HEK293T (cell line): Measurements from ENCODE around the gene KLHL36.
"Not testable (repeated sequence)": the region's sequence is repeated elsewhere in the genome, so short reads cannot be mapped to it uniquely, and the experiment has no call there.

Source experiments
- CTCF ChIA-PET: fragments of 350-600 bp; formaldehyde crosslinking; extraction: SDS; loops from one replicate; lab custom pipeline; 2021; ENCODE audit warnings: antibody characterized with exemption, inconsistent platforms; lab: Yijun Ruan, JAX
- POLR2A ChIA-PET: fragments of 350-600 bp; formaldehyde crosslinking; extraction: SDS; loops from one replicate; lab custom pipeline; 2020; ENCODE audit warnings: antibody characterized with exemption, inconsistent platforms; lab: Yijun Ruan, JAX
- DNase-seq: peaks from one replicate; pipeline ENCODE4 v3.0.0; 2012; ENCODE audit warnings: mixed read lengths; ENCODE audit errors: extremely low spot score
- ARNT ChIP-seq: fragments of 450-650 bp; IDR thresholded peaks from 2 replicates; pipeline ENCODE4 v1.6.1; 2017; ENCODE audit warnings: mild to moderate bottlenecking
- BHLHE40 ChIP-seq: fragments of 450-650 bp; IDR thresholded peaks from 2 replicates; pipeline ENCODE4 v1.6.1; 2016; ENCODE audit warnings: mild to moderate bottlenecking, moderate library complexity, borderline replicate concordance
- CTBP1 ChIP-seq: fragments of 450-650 bp; IDR thresholded peaks from 2 replicates; pipeline ENCODE4 v1.6.1; 2016; ENCODE audit warnings: borderline replicate concordance
- ELF4 ChIP-seq: fragments of 450-650 bp; IDR thresholded peaks from 2 replicates; pipeline ENCODE4 v1.6.1; 2017; ENCODE audit warnings: antibody characterized with exemption
- FOXA1 ChIP-seq: fragments of 450-650 bp; IDR thresholded peaks from 2 replicates; pipeline ENCODE4 v1.6.1; 2016; ENCODE audit warnings: mild to moderate bottlenecking
- FOXK2 ChIP-seq: fragments of 450-650 bp; IDR thresholded peaks from 2 replicates; pipeline ENCODE4 v1.6.1; 2016; ENCODE audit warnings: mild to moderate bottlenecking
- FOXM1 ChIP-seq: fragments of 450-650 bp; IDR thresholded peaks from 2 replicates; pipeline ENCODE4 v1.6.1; 2017; ENCODE audit warnings: mild to moderate bottlenecking, borderline replicate concordance
- HDGF ChIP-seq: fragments of 450-650 bp; IDR thresholded peaks from 2 replicates; pipeline ENCODE4 v1.6.1; 2017; ENCODE audit warnings: antibody characterized with exemption, borderline replicate concordance
- L3MBTL2 ChIP-seq: fragments of 450-650 bp; conservative IDR thresholded peaks from 2 replicates; pipeline ENCODE4 v1.6.1; 2016; ENCODE audit warnings: mild to moderate bottlenecking
- LEF1 ChIP-seq: fragments of 450-650 bp; IDR thresholded peaks from 2 replicates; pipeline ENCODE4 v1.6.1; 2017; ENCODE audit warnings: mild to moderate bottlenecking, borderline replicate concordance
- NFRKB ChIP-seq: fragments of 450-650 bp; IDR thresholded peaks from 2 replicates; pipeline ENCODE4 v1.6.1; 2016; ENCODE audit warnings: mild to moderate bottlenecking, moderate library complexity
- PKNOX1 ChIP-seq: fragments of 450-650 bp; IDR thresholded peaks from 2 replicates; pipeline ENCODE4 v1.6.1; 2016
- SP1 ChIP-seq: fragments of 450-650 bp; IDR thresholded peaks from 2 replicates; pipeline ENCODE4 v1.6.1; 2017
- SUZ12 ChIP-seq: fragments of 450-650 bp; IDR thresholded peaks from 2 replicates; pipeline ENCODE4 v1.6.1; 2016; ENCODE audit warnings: mild to moderate bottlenecking
- TARDBP ChIP-seq: fragments of 450-650 bp; IDR thresholded peaks from 2 replicates; pipeline ENCODE4 v1.6.1; 2016
- ZNF384 ChIP-seq: fragments of 450-650 bp; IDR thresholded peaks from 2 replicates; pipeline ENCODE4 v1.6.1; 2016

The KLHL36 gene

GRCh38 chr16:84630446-84631152, 17.7 kb upstream of the KLHL36 start:
- TF ChIP-seq LEF1, result no peak
- no peak for TF ChIP-seq L3MBTL2
- no peak for TF ChIP-seq SP1
- TF ChIP-seq HDGF, result no peak
- TF ChIP-seq ARNT, result no peak
- TF ChIP-seq SUZ12, result no peak
- no peak for TF ChIP-seq BHLHE40
- no peak for TF ChIP-seq ELF4
- TF ChIP-seq FOXA1, result no peak
- no peak for TF ChIP-seq FOXK2
- ChIA-PET CTCF (interaction anchor here (1.9 kb wide), 1 partner anchor 95 kb away, joined by 6 read pairs; no protein-coding TSS in a partner anchor), POLR2A (no interaction called here)
- no peak for DNase-seq

- no peak for TF ChIP-seq ZNF384
- TF ChIP-seq TARDBP, result no peak
- no peak for TF ChIP-seq LEF1
- no peak for TF ChIP-seq L3MBTL2
- TF ChIP-seq ELF4, result no peak
- TF ChIP-seq HDGF, result no peak
- TF ChIP-seq FOXM1, result no peak
- no peak for TF ChIP-seq BHLHE40
- POLR2A ChIA-PET, result no interaction called here
- no peak for DNase-seq
- CTCF ChIA-PET, result no interaction called here
Observed at GRCh38 chr16:84631153-84631466, 17.2 kb upstream of the KLHL36 start.

- CTCF ChIA-PET, result no interaction called here
- POLR2A ChIA-PET, result no interaction called here
- no peak for DNase-seq
- TF ChIP-seq LEF1 (no peak), SP1 (no peak), FOXM1 (no peak), HDGF (no peak), L3MBTL2 (no peak), ARNT (no peak), SUZ12 (no peak), ZNF384 (no peak), TARDBP (no peak)
Observed at GRCh38 chr16:84631886-84632285, 16.4 kb upstream of the KLHL36 start.

GRCh38 chr16:84632862-84633261, 15.4 kb upstream of the KLHL36 start:
- DNase-seq, CTCF ChIA-PET, POLR2A ChIA-PET: not testable (repeated sequence)

DNA sequence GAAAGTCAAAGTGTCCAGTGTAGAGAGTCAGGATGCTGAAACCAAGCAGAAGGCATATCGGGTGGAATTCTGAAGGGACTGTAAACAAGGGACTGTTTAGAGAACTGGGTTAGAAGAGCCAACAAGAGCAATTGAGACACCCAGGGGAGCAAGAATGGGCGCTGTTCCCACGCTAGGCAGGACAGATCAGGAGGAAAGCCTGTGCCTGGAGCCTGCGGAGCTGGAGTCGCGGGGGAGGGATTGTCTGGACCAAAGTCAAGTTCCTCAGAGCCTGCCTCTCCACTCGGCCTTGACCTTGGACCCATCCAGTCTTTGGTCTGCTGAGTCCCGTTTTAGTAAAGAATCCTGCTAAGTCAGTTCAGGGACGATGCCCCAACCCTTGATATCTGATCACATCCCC, 14.7 kb upstream of the KLHL36 start:
- no peak for TF ChIP-seq FOXM1
- TF ChIP-seq SP1, result no peak
- no peak for TF ChIP-seq NFRKB
- TF ChIP-seq BHLHE40, result no peak
- TF ChIP-seq ZNF384, result no peak
- TF ChIP-seq LEF1, result no peak
- no peak for TF ChIP-seq L3MBTL2
- TF ChIP-seq TARDBP, result no peak
- no peak for TF ChIP-seq ELF4
- TF ChIP-seq PKNOX1, result no peak
- TF ChIP-seq ARNT, result no peak
- no peak for TF ChIP-seq HDGF
- no peak for TF ChIP-seq SUZ12
- no peak for TF ChIP-seq FOXA1
- no peak for TF ChIP-seq FOXK2
- TF ChIP-seq CTBP1, result no peak
- CTCF ChIA-PET, result no interaction called here
- no peak for DNase-seq
- POLR2A ChIA-PET, result no interaction called here

DNA sequence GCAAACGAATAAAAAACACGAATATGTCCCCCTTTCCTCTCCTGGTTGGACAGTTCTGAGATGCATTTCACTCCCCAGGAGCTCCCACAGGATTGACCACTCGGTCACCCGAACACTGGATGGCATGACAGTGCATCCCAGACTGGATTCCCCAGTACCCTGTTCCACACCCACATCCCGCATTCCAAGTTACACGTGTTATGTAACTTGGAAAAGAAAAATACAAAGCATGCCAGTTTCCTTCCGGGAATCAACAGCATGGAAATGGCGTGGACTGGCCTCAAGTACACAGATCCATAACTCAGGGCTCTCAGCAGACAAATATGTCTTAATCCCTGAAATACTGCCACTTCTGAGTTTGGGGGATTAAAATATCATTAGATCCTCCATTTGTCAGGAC, 12.6 kb upstream of the KLHL36 start:
- POLR2A ChIA-PET, result no interaction called here
- no peak for TF ChIP-seq PKNOX1
- no peak for TF ChIP-seq L3MBTL2
- no peak for TF ChIP-seq FOXM1
- TF ChIP-seq NFRKB, result no peak
- no peak for TF ChIP-seq HDGF
- TF ChIP-seq SP1, result no peak
- no peak for TF ChIP-seq ARNT
- no peak for TF ChIP-seq BHLHE40
- TF ChIP-seq LEF1, result no peak
- TF ChIP-seq SUZ12, result no peak
- TF ChIP-seq CTBP1, result no peak
- TF ChIP-seq FOXK2, result no peak
- CTCF ChIA-PET, result no interaction called here
- DNase-seq, result no peak

- ChIA-PET POLR2A (no interaction called here), CTCF (interaction anchor here (0.8 to 0.9 kb wide), 2 partner anchors 89 to 131 kb away, joined by 3 read pairs; no protein-coding TSS in a partner anchor)
- no peak for TF ChIP-seq HDGF
- TF ChIP-seq SUZ12, result no peak
- no peak for TF ChIP-seq FOXK2
- no peak for TF ChIP-seq ARNT
- no peak for TF ChIP-seq PKNOX1
- no peak for TF ChIP-seq FOXA1
- no peak for TF ChIP-seq LEF1
- no peak for TF ChIP-seq FOXM1
- TF ChIP-seq CTBP1, result no peak
- TF ChIP-seq ELF4, result no peak
- TF ChIP-seq L3MBTL2, result no peak
- no peak for TF ChIP-seq SP1
- TF ChIP-seq TARDBP, result no peak
- no peak for TF ChIP-seq NFRKB
- no peak for TF ChIP-seq BHLHE40
- TF ChIP-seq ZNF384, result no peak
- DNase-seq, result no peak
Observed at GRCh38 chr16:84637709-84638108, 10.6 kb upstream of the KLHL36 start.
